Transverse colon (tissue), 3 donors: ENCODE measurements around the gene HSD11B1.

Experiments used
- POLR2A ChIP-seq: fragments of 450-650 bp; IDR thresholded peaks from one replicate; pipeline ENCODE4 v1.6.1; 2016; ENCODE audit warnings: antibody characterized with exemption, mild to moderate bottlenecking, moderate library complexity
- TF ChIP-seq, protein P1 (sequence below), 5 experiments: fragments of 200-600 bp in 3 of 5; fragments of 450-650 bp in 2 of 5; sonication (generic) in 3 of 5; IDR thresholded peaks; 1 replicate in 2 of 5; 2 replicates in 3 of 5; pipeline ENCODE4 v1.5.1; 2016 to 2017; ENCODE audit warnings: antibody characterized with exemption in 5 of 5, inconsistent platforms in 3 of 5, mild to moderate bottlenecking in 2 of 5, moderate library complexity in 1 of 5

DNA sequence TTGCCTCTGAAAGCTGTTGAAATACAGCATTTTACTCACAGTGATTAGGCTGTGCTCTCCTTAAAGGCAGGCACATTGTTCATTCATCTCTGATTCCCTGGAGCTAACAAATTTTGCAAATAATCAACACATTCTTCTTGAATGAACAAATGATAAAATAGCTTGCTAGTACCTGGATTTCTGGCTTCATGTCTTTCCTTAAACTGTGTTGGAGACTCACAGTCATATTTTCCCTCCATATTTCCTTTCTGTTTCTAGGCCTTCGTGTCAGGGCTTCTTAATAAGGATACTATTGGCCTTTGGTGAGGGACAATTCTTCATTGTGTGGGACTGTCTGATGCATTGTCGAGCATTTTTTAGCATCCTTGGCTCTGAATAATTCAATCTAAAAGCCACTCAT is 9.7 kb downstream of the HSD11B1 start:
- TF ChIP-seq, protein P1, sequence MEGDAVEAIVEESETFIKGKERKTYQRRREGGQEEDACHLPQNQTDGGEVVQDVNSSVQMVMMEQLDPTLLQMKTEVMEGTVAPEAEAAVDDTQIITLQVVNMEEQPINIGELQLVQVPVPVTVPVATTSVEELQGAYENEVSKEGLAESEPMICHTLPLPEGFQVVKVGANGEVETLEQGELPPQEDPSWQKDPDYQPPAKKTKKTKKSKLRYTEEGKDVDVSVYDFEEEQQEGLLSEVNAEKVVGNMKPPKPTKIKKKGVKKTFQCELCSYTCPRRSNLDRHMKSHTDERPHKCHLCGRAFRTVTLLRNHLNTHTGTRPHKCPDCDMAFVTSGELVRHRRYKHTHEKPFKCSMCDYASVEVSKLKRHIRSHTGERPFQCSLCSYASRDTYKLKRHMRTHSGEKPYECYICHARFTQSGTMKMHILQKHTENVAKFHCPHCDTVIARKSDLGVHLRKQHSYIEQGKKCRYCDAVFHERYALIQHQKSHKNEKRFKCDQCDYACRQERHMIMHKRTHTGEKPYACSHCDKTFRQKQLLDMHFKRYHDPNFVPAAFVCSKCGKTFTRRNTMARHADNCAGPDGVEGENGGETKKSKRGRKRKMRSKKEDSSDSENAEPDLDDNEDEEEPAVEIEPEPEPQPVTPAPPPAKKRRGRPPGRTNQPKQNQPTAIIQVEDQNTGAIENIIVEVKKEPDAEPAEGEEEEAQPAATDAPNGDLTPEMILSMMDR (IDR thresholded peaks at IDR 0.05), result no peak
- TF ChIP-seq POLR2A, result no peak
